Smooth muscle cell (in vitro differentiated cells): ENCODE measurements around the gene HDLBP. TPM values are rescaled to one million over a fixed set of nuclear protein-coding genes. Genes with fewer than 3 reads are reported as not detected.

ENCODE experiments used
- DNase-seq: peaks from one replicate; lab custom pipeline; 2025; ENCODE audit not compliant: unreplicated experiment; lab: John Stamatoyannopoulos, UW
- H2AFZ ChIP-seq: fragments of 200-600 bp; sonication (generic); 2 replicates; pipeline ENCODE4 v1.6.0; 2016; ENCODE audit warnings: antibody characterized with exemption, low read depth, mild to moderate bottlenecking
- H3F3A ChIP-seq: fragments of 200-600 bp; sonication (generic); 2 replicates; pipeline ENCODE4 v1.6.0; 2017; ENCODE audit warnings: antibody characterized with exemption, low read depth
- H3K27ac ChIP-seq: fragments of 200-600 bp; sonication (generic); 2 replicates; pipeline ENCODE4 v1.5.1; 2016; ENCODE audit warnings: low read depth, mild to moderate bottlenecking
- H3K27me3 ChIP-seq: fragments of 200-600 bp; sonication (generic); 2 replicates; pipeline ENCODE4 v1.6.1; 2016; ENCODE audit warnings: low read depth, mild to moderate bottlenecking
- H3K36me3 ChIP-seq: fragments of 200-600 bp; sonication (generic); 2 replicates; pipeline ENCODE4 v1.5.1; 2016; ENCODE audit warnings: low read depth
- H3K4me1 ChIP-seq: fragments of 200-600 bp; sonication (generic); 2 replicates; pipeline ENCODE4 v1.5.1; 2016; ENCODE audit warnings: low read depth
- H3K4me2 ChIP-seq: fragments of 200-600 bp; sonication (generic); 2 replicates; pipeline ENCODE4 v1.6.0; 2016; ENCODE audit warnings: mild to moderate bottlenecking
- H3K4me3 ChIP-seq: fragments of 200-600 bp; sonication (generic); 2 replicates; pipeline ENCODE4 v1.5.1; 2016; ENCODE audit warnings: mild to moderate bottlenecking
- H3K79me2 ChIP-seq: fragments of 200-600 bp; sonication (generic); 2 replicates; pipeline ENCODE4 v1.6.0; 2016; ENCODE audit warnings: low read depth, mild to moderate bottlenecking
- H3K9ac ChIP-seq: fragments of 200-600 bp; sonication (generic); 2 replicates; pipeline ENCODE4 v1.6.0; 2016; ENCODE audit warnings: low read depth
- H3K9me3 ChIP-seq: fragments of 200-600 bp; sonication (generic); replicated peaks from 2 replicates; pipeline ENCODE4 v1.5.1; 2016; ENCODE audit warnings: low read depth
- H4K20me1 ChIP-seq: fragments of 200-600 bp; sonication (generic); 2 replicates; pipeline ENCODE4 v1.6.0; 2016; ENCODE audit warnings: low read depth
- WGBS: methylation state at CpG from one replicate; pipeline ENCODE4 v1.1.7; 2016; ENCODE audit warnings: low lambda C conversion rate; 5-methylcytosine and 5-hydroxymethylcytosine counted together
- polyA plus RNA-seq: library from polyadenylated mRNA; unstranded; fragments of >200 nt; fragmentation: Nextera tagmentation; extraction: Ambion mirVana; gene quantifications from 2 replicates; pipeline ENCODE4 v1.2.1, GENCODE V29; 2016
- total RNA-seq: library from RNA; depleted of rRNA; stranded (reverse); fragments of >200 nt; gene quantifications from 2 replicates; pipeline ENCODE4 v1.2.3, GENCODE V29; 2014
- TF ChIP-seq, protein P1 (sequence below): fragments of 200-600 bp; sonication (generic); IDR thresholded peaks from 2 replicates; pipeline ENCODE4 v1.5.1; 2017; ENCODE audit warnings: borderline replicate concordance, mild to moderate bottlenecking, antibody characterized with exemption; ENCODE audit not compliant: insufficient read depth, poor library complexity, severe bottlenecking

Gene HDLBP
- total and polyA plus RNA-seq, 2 experiments from 2014 or later, result 504 to 545 TPM

GRCh38 chr2:241275910-241276309 is 39.6 kb downstream of the HDLBP start:
- Histone ChIP-seq H2AFZ (no peak overlapping the region), H3F3A (peaks cover 19% of the 10 kb centered on the region), H3K27ac (no peak overlapping the region), H3K4me2 (no peak overlapping the region), H4K20me1 (peaks cover 76% of the 10 kb centered on the region), H3K27me3 (no peaks in the 10 kb centered on the region), H3K36me3 (no peaks in the 10 kb centered on the region), H3K4me1 (peaks cover 3% of the 10 kb centered on the region), H3K79me2 (peaks cover 85% of the 10 kb centered on the region), H3K9me3 (no peaks in the 10 kb centered on the region), H3K4me3 (no peak overlapping the region), H3K9ac (no peak overlapping the region)
- TF ChIP-seq, protein P1, sequence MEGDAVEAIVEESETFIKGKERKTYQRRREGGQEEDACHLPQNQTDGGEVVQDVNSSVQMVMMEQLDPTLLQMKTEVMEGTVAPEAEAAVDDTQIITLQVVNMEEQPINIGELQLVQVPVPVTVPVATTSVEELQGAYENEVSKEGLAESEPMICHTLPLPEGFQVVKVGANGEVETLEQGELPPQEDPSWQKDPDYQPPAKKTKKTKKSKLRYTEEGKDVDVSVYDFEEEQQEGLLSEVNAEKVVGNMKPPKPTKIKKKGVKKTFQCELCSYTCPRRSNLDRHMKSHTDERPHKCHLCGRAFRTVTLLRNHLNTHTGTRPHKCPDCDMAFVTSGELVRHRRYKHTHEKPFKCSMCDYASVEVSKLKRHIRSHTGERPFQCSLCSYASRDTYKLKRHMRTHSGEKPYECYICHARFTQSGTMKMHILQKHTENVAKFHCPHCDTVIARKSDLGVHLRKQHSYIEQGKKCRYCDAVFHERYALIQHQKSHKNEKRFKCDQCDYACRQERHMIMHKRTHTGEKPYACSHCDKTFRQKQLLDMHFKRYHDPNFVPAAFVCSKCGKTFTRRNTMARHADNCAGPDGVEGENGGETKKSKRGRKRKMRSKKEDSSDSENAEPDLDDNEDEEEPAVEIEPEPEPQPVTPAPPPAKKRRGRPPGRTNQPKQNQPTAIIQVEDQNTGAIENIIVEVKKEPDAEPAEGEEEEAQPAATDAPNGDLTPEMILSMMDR, result no peak
- 96% methylated on average over 1 of the region's 1 CpG for WGBS
- no peak for DNase-seq

GRCh38 chr2:241275504-241275903 is 40.0 kb downstream of the HDLBP start:
- no peaks in the 10 kb centered on the region for H3K9me3 ChIP-seq
- no peak overlapping the region for H2AFZ ChIP-seq
- no peak overlapping the region for H3K9ac ChIP-seq
- no peaks in the 10 kb centered on the region for H3K36me3 ChIP-seq
- no peaks in the 10 kb centered on the region for H3K27me3 ChIP-seq
- TF ChIP-seq, protein P1, result no peak
- no peak for DNase-seq
- H3K79me2 ChIP-seq, result peaks cover 85% of the 10 kb centered on the region
- H3K4me1 ChIP-seq, result peaks cover 3% of the 10 kb centered on the region
- H3K27ac ChIP-seq, result no peak overlapping the region
- H3K4me3 ChIP-seq, result no peak overlapping the region
- H3F3A ChIP-seq, result peaks cover 19% of the 10 kb centered on the region
- 100% methylated on average over 1 of the region's 1 CpG for WGBS
- peaks cover 76% of the 10 kb centered on the region for H4K20me1 ChIP-seq
- H3K4me2 ChIP-seq, result no peak overlapping the region

GRCh38 chr2:241274127-241274526 is 41.3 kb downstream of the HDLBP start:
- peaks cover 88% of the 10 kb centered on the region for H3K79me2 ChIP-seq
- TF ChIP-seq, protein P1, result no peak
- no peak overlapping the region for H2AFZ ChIP-seq
- DNase-seq, result no peak
- H3K9ac ChIP-seq, result no peak overlapping the region
- H3K27me3 ChIP-seq, result no peaks in the 10 kb centered on the region
- H3K9me3 ChIP-seq, result no peaks in the 10 kb centered on the region
- 77% methylated on average over 5 of the region's 5 CpGs for WGBS
- peaks cover 76% of the 10 kb centered on the region for H4K20me1 ChIP-seq
- H3F3A ChIP-seq, result peaks cover 13% of the 10 kb centered on the region
- H3K36me3 ChIP-seq, result no peaks in the 10 kb centered on the region
- H3K4me1 ChIP-seq, result peaks cover under 1% of the 10 kb centered on the region
- H3K4me3 ChIP-seq, result no peak overlapping the region
- H3K4me2 ChIP-seq, result no peak overlapping the region
- peak overlapping the region; percentile 90 for H3K27ac ChIP-seq
